Adrenal gland (tissue), 5 donors: ENCODE measurements around the gene MAIP1.

Experiments
- CTCF ChIP-seq, 6 experiments: fragments of 450-650 bp in 4 of 6; fragments of 200-600 bp in 2 of 6; sonication (generic) in 1 of 6; IDR thresholded peaks; 1 replicate in 5 of 6; 2 replicates in 1 of 6; pipeline versions ENCODE4 v1.5.1 to v1.8.0; 2016 to 2021; ENCODE audit warnings: antibody characterized with exemption in 6 of 6, mild to moderate bottlenecking in 2 of 6, moderate library complexity in 1 of 6
- POLR2A ChIP-seq, 2 donors: fragments of 450-650 bp; IDR thresholded peaks; one replicate each; pipeline ENCODE4 v1.6.1; 2017; ENCODE audit warnings: antibody characterized with exemption in 2 of 2, mild to moderate bottlenecking in 2 of 2, moderate library complexity in 1 of 2
- donor health status: DM: no; HTN: no; CAD: no.

- TF ChIP-seq CTCF (IDR thresholded peaks at IDR 0.05) = no peak
- no peak for TF ChIP-seq POLR2A (IDR thresholded peaks at IDR 0.05)
Measured at GRCh38 chr2:200000444-200001163, 45.2 kb downstream of the MAIP1 start.
